ENCODE results near the gene CORIN.

Gene CORIN, protein sequence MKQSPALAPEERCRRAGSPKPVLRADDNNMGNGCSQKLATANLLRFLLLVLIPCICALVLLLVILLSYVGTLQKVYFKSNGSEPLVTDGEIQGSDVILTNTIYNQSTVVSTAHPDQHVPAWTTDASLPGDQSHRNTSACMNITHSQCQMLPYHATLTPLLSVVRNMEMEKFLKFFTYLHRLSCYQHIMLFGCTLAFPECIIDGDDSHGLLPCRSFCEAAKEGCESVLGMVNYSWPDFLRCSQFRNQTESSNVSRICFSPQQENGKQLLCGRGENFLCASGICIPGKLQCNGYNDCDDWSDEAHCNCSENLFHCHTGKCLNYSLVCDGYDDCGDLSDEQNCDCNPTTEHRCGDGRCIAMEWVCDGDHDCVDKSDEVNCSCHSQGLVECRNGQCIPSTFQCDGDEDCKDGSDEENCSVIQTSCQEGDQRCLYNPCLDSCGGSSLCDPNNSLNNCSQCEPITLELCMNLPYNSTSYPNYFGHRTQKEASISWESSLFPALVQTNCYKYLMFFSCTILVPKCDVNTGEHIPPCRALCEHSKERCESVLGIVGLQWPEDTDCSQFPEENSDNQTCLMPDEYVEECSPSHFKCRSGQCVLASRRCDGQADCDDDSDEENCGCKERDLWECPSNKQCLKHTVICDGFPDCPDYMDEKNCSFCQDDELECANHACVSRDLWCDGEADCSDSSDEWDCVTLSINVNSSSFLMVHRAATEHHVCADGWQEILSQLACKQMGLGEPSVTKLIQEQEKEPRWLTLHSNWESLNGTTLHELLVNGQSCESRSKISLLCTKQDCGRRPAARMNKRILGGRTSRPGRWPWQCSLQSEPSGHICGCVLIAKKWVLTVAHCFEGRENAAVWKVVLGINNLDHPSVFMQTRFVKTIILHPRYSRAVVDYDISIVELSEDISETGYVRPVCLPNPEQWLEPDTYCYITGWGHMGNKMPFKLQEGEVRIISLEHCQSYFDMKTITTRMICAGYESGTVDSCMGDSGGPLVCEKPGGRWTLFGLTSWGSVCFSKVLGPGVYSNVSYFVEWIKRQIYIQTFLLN

DNA sequence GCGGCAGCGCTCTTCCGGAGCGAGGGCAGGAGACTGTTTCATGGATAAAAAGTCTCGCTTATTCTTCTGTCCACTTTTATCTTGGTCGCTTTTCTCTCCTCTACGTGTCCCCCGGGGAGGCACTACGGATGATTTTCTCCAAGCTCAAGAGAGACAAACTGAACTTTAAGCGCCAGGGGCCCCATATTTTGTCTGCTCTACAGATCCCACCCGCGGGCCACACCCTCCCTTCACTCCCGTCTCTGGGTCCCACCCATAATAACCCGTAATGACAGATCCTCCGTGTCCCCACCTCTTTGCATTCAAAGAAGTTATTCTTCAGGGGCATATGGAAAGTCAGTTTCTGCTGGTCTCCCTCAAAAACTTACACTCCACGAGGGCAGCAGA lies at the start of gene CORIN:
TSS of gene CORIN (minus strand) at position 160 of the 387 bp plus-strand sequence. CDS start at position 42, 118 bp downstream.
- no peak for DNase-seq (ENCODE audit: low spot score)

DNA sequence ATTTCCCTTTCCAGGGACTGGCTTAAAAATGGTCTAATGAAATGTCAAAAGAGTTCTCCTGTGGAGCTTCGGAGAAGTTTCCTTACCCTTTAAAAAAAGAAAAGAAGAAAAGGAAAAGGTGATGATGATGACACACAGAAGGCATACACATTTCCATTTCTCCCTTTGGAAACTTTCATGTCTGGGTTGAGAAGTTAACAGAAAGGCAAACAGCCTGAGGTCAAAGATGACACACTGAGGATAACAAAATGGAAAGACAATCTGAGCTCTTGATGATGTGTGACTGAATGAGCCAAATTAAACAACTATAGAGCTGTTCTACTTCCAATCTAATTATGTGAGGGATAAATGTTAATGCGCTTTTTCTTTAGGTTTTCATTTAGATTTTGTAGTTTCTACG lies 44.4 kb upstream of the CORIN start:
- DNase-seq (ENCODE audit: low spot score): no peak

- no peak for DNase-seq (ENCODE audit: low spot score)
Observed at GRCh38 chr4:47879458-47879857, 41.6 kb upstream of the CORIN start.

DNA sequence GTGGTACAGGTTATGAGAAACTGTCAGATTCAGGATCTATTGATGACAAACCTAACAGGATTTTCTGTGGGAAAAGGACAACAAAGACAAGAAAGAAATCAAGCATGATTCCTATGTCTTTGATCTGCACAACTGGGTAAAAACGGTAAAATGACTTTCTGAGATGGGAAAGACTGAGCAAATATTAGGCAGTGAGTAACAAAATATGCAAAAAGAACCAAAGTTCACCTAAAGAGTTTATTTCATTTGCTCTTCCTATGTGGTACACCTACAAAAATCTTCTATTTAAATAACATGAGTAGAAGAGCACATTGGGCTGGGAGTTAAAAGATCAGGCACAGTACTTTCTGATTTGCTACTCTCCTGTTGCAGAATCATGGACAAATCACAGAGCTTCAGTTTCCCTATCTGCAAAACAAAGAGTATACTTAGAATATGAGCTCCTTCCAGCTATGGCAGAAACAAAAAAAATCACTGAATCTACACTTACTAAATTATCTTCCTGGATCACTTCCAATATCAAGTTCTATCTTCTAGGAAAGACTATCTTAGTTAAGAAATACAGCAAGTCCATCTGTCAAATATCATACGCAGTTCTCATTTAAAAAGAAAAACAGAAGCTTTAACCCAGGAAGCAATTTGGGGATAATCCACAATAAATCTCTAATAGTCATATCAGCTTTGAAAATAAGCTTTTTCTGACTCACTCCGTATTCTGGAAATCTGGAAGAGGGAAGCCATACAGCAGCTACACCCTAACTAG lies 39.1 kb upstream of the CORIN start:
- no peak for DNase-seq (ENCODE audit: low spot score)

- DNase-seq (ENCODE audit: low spot score): no peak
Observed at GRCh38 chr4:47876310-47876709, 38.4 kb upstream of the CORIN start.

- no peak for DNase-seq (ENCODE audit: low spot score)
Observed at GRCh38 chr4:47873877-47874541, 36.1 kb upstream of the CORIN start.

- DNase-seq (ENCODE audit: low spot score): no peak
Observed at GRCh38 chr4:47863486-47863885, 25.6 kb upstream of the CORIN start.

DNA sequence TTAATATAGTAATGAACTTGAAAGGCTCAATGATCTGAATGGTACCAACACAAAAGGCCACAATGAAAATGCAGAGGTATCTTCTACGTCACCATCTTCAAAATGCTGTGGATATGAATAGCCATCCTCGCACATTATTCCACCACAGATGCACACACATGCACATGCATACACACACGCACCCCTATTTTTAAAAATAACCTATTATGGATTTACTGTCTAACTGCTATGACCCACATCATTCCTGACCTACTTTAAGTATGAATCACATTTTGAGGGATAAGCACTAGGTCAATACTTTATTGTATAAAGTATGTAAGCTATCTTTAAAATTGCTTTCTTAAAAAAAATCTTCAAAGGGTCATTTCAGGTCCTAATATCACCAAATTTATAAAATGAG lies 24.4 kb upstream of the CORIN start:
- DNase-seq (ENCODE audit: low spot score): no peak

GRCh38 chr4:47860305-47860704 lies 22.4 kb upstream of the CORIN start:
- DNase-seq (ENCODE audit: low spot score): no peak

GRCh38 chr4:47858006-47858405 lies 20.1 kb upstream of the CORIN start:
- no peak for DNase-seq (ENCODE audit: low spot score)

DNA sequence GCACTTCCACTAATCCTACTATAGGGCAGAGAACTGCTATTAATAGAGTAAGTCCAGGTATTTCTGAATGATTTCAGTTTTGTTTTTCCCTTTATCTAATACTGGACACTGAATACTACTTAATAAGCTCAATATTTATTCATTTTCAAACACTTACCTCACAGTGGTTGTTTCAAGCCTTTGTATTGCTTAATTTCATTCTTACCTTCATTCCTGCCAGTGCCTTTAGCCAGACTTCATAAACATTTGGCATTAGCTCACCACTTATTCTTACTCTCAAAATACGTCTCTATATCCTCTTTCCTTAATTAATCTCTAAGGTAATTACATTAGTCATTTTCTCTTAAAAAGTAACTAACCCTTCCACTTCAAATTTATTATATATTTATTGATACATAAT lies 18.8 kb upstream of the CORIN start:
- no peak for DNase-seq (ENCODE audit: low spot score)

- DNase-seq (ENCODE audit: low spot score): no peak
Observed at GRCh38 chr4:47855350-47855749, 17.5 kb upstream of the CORIN start.

- DNase-seq (ENCODE audit: low spot score): no peak
Observed at GRCh38 chr4:47852136-47852535, 14.3 kb upstream of the CORIN start.

DNA sequence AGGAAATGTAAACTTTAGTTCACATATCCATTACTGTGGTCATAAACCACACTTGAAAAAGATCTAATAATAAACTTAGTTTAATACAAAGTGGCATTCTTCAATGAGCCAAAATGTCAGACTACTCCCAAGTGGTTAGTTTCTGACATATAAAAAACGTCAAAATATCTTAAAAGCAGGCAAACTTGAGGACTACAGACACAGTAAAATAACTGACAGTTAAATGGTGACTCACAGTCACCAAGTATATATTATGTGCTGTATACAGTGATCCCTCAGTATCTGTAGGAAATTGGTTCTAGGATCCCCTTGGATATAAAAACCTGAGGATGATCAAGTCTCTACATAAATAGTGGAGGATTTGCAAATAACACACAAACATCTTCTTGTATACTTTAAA lies 11.6 kb upstream of the CORIN start:
- DNase-seq (ENCODE audit: low spot score): no peak

DNA sequence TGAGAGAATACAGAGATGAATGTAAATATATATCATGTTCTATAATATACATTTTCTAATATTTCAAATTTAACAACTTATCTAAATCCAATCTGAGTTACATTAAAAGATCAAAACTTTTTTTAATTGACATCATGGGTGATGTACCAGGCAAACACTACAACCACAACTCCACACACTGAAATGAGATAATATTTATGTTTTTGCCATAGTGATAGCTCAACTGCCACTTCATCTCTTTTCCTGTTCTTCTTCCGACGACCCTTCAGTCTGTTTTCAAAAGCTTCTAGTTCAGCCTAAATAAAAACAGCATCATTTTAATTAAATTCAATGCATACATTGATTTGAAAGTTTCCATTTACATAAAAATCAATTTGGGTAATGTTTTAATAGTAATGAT lies 10.2 kb upstream of the CORIN start:
- DNase-seq (ENCODE audit: low spot score): no peak

DNA sequence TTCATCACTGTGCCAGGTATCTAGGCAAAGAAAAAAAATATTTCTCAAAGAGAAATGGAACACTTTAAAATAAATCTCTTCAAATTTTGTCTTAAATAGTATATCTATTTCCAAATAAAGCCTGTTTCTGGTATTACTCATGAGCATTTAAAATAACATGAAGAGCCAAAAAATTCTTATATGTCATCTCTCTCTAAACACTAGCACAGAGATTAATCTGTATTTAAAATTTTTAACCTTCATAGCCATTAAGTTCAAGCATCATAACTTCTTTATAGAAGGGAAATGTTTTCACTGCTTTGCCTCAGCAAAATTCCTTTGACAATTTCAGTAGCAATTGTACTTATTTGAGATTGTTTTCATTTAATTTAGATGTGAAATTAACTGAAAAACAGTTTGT lies 5.1 kb upstream of the CORIN start:
- no peak for DNase-seq (ENCODE audit: low spot score)

DNA sequence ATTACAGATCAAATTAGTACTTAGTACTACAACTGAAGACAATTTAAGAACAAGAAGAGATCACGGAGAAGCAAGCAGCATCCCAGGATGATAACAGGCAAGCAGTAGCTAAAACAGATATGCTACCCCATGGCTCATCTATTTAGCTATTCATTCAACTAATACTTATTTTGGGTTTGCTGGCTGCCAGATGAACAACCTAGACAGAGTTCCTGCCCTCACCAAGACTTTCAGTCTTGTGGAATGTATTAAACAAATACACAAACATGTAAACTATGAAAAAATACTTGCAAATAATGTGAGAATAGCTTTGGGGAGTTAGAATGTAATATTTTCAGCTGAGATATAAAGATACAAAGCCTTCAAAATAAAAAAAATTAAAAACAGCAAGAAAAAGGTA lies 2.4 kb upstream of the CORIN start:
- no peak for DNase-seq (ENCODE audit: low spot score)

GRCh38 chr4:47839259-47839658 lies 1.4 kb upstream of the CORIN start:
- peak; percentile 24 for DNase-seq (ENCODE audit: low spot score)

GRCh38 chr4:47838445-47838844 lies 578 bp upstream of the CORIN start:
- DNase-seq (ENCODE audit: low spot score): no peak

- no peak for DNase-seq (ENCODE audit: low spot score)
Observed at GRCh38 chr4:47837094-47837907, 566 bp downstream of the CORIN start.

- peak; percentile 57 for DNase-seq (ENCODE audit: low spot score)
Observed at GRCh38 chr4:47836641-47837093, 1.2 kb downstream of the CORIN start.
